ENCODE data around the gene KRTAP1-1.
"Not testable (repeated sequence)": the region's sequence is repeated elsewhere in the genome, so short reads cannot be mapped to it uniquely, and the experiment has no call there.

The KRTAP1-1 gene

GRCh38 chr17:41040783-41041571, at the start of gene KRTAP1-1:
Gene KRTAP1-1, minus strand, starts transcription at chr17:41041450. Its CDS starts 53 bp downstream, at chr17:41041397.
- H3K27ac Mint-ChIP-seq (ENCODE audit: low read depth); ATAC-seq (replicated peaks; ENCODE audit: extremely low read depth, poor library complexity, severe bottlenecking); DNase-seq (ENCODE audit: low spot score in 2 of 2); H3K36me3 Mint-ChIP-seq (ENCODE audit: insufficient read depth); H3K4me1 Mint-ChIP-seq; H3K4me3 Mint-ChIP-seq; H3K9me3 Mint-ChIP-seq: not testable (repeated sequence)
- peaks cover 61% of the 10 kb centered on the region for H3K27me3 Mint-ChIP-seq

GRCh38 chr17:41088760-41089352, 47.6 kb upstream of the KRTAP1-1 start:
- H3K27ac Mint-ChIP-seq (ENCODE audit: low read depth); H3K36me3 Mint-ChIP-seq (ENCODE audit: insufficient read depth); H3K4me3 Mint-ChIP-seq; H3K9me3 Mint-ChIP-seq; DNase-seq (ENCODE audit: low spot score in 2 of 2); H3K4me1 Mint-ChIP-seq; ATAC-seq (replicated peaks; ENCODE audit: extremely low read depth, poor library complexity, severe bottlenecking): not testable (repeated sequence)
- peaks cover 39% of the 10 kb centered on the region for H3K27me3 Mint-ChIP-seq

DNA sequence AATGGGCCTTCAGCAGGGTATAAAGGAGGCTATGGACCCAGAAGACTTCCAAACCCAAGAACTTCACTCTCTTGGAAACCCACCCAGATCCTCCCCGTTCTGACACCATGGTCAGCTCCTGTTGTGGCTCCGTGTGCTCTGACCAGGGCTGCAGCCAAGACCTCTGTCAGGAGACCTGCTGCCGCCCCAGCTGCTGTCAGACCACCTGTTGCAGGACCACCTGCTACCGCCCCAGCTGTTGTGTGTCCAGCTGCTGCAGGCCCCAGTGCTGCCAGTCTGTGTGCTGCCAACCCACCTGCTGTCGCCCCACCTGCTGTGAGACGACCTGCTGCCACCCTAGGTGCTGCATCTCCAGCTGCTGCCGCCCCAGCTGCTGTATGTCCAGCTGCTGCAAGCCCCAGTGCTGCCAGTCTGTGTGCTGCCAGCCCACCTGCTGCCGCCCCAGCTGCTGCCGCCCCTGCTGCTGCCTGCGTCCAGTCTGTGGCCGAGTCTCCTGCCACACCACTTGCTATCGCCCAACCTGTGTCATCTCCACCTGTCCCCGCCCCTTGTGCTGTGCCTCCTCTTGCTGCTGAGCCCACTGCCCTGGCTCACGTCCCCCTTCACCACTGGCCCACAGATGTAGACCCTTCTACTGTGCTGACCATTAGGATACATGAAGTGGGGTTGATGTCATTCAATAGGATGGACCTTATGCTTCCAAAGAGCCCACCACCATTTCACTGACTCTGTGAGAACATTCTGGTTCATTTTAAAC, 43.0 kb upstream of the KRTAP1-1 start, which contains the start of gene KRTAP4-7:
KRTAP4-7 (plus strand) TSS at position 51 of the 757 bp plus-strand sequence; CDS start at position 108, 57 bp downstream.
- ATAC-seq (replicated peaks; ENCODE audit: extremely low read depth, poor library complexity, severe bottlenecking); H3K4me1 Mint-ChIP-seq; H3K36me3 Mint-ChIP-seq (ENCODE audit: insufficient read depth); DNase-seq (ENCODE audit: low spot score in 2 of 2); H3K4me3 Mint-ChIP-seq; H3K9me3 Mint-ChIP-seq; H3K27ac Mint-ChIP-seq (ENCODE audit: low read depth): not testable (repeated sequence)
- H3K27me3 Mint-ChIP-seq, result peaks cover 57% of the 10 kb centered on the region

- DNase-seq (ENCODE audit: low spot score in 2 of 2), result not testable (repeated sequence)
Measured at GRCh38 chr17:41083427-41083826, 42.2 kb upstream of the KRTAP1-1 start.

GRCh38 chr17:41082626-41083025, 41.4 kb upstream of the KRTAP1-1 start:
- H3K4me3 Mint-ChIP-seq, result no peak overlapping the region
- H3K27me3 Mint-ChIP-seq, result peaks cover 49% of the 10 kb centered on the region
- H3K4me1 Mint-ChIP-seq, result no peaks in the 10 kb centered on the region
- H3K36me3 Mint-ChIP-seq (ENCODE audit: insufficient read depth), result no peaks in the 10 kb centered on the region
- H3K9me3 Mint-ChIP-seq, result no peaks in the 10 kb centered on the region
- DNase-seq (ENCODE audit: low spot score in 2 of 2), result no peak
- H3K27ac Mint-ChIP-seq (ENCODE audit: low read depth), result no peak overlapping the region
- ATAC-seq (replicated peaks; ENCODE audit: extremely low read depth, poor library complexity, severe bottlenecking), result no peak

More at GRCh38 chr17:41083427-41083826, 42.2 kb upstream of the KRTAP1-1 start:
- peaks cover 49% of the 10 kb centered on the region for H3K27me3 Mint-ChIP-seq
- not testable (repeated sequence) for ATAC-seq (replicated peaks; ENCODE audit: extremely low read depth, poor library complexity, severe bottlenecking); H3K36me3 Mint-ChIP-seq (ENCODE audit: insufficient read depth); H3K4me1 Mint-ChIP-seq; H3K4me3 Mint-ChIP-seq; H3K9me3 Mint-ChIP-seq; H3K27ac Mint-ChIP-seq (ENCODE audit: low read depth)

DNA sequence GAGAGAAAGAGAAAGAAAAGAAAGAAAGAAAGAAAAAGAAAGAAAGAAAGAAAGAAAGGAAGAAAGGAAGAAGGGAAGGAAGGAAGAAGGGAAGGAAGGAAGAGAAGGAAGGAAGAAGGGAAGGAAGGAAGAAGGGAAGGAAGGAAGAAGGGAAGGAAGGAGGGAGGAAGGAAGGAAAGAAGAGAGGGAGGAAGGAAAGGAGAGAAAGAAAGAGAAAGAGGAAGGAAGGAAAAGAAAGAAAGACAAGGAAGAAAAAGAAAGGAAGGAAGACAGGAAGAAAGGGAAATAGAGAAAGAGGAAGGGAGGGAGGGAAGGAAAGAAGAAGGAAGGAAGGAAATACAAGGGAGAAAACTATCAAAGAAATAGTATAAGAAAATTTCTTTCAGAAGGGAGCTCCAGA, 35.5 kb upstream of the KRTAP1-1 start:
- no peak for ATAC-seq (replicated peaks; ENCODE audit: extremely low read depth, poor library complexity, severe bottlenecking)
- no peak overlapping the region for H3K4me3 Mint-ChIP-seq
- H3K27me3 Mint-ChIP-seq, result peaks cover 51% of the 10 kb centered on the region
- no peak for DNase-seq (ENCODE audit: low spot score in 2 of 2)
- no peak overlapping the region for H3K27ac Mint-ChIP-seq (ENCODE audit: low read depth)
- no peaks in the 10 kb centered on the region for H3K36me3 Mint-ChIP-seq (ENCODE audit: insufficient read depth)
- no peaks in the 10 kb centered on the region for H3K4me1 Mint-ChIP-seq
- H3K9me3 Mint-ChIP-seq, result no peaks in the 10 kb centered on the region

DNA sequence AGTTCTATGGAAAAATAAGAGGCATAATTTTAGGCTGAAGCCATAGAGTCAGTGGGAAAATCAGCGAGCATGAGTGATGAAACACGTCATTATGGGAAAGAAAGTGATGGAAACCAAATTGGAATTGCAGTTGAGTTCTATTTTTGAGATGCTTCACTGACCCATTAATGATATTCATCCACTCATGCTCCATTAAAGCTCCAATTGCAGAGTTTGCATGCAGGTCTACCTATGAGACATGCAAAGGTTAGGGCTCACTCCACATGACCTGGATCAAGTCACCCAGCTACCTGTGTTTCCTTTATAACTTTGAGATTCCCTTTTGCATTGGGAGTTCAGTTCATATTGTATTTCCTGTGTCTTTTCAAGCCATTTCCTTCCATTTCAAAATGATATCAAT, 32.4 kb upstream of the KRTAP1-1 start:
- H3K27ac Mint-ChIP-seq (ENCODE audit: low read depth), result no peak overlapping the region
- ATAC-seq (replicated peaks; ENCODE audit: extremely low read depth, poor library complexity, severe bottlenecking) (no peak), DNase-seq (ENCODE audit: low spot score in 2 of 2) (no peak)
- H3K4me3 Mint-ChIP-seq, result no peak overlapping the region
- peaks cover 36% of the 10 kb centered on the region for H3K27me3 Mint-ChIP-seq
- no peaks in the 10 kb centered on the region for H3K9me3 Mint-ChIP-seq
- no peaks in the 10 kb centered on the region for H3K4me1 Mint-ChIP-seq
- H3K36me3 Mint-ChIP-seq (ENCODE audit: insufficient read depth), result no peaks in the 10 kb centered on the region

GRCh38 chr17:41071606-41072360, 30.5 kb upstream of the KRTAP1-1 start:
- H3K4me1 Mint-ChIP-seq, result no peaks in the 10 kb centered on the region
- peaks cover 22% of the 10 kb centered on the region for H3K27me3 Mint-ChIP-seq
- no peaks in the 10 kb centered on the region for H3K36me3 Mint-ChIP-seq (ENCODE audit: insufficient read depth)
- no peak overlapping the region for H3K4me3 Mint-ChIP-seq
- DNase-seq (ENCODE audit: low spot score in 2 of 2) (no peak), ATAC-seq (replicated peaks; ENCODE audit: extremely low read depth, poor library complexity, severe bottlenecking) (no peak)
- no peaks in the 10 kb centered on the region for H3K9me3 Mint-ChIP-seq
- H3K27ac Mint-ChIP-seq (ENCODE audit: low read depth), result no peak overlapping the region

DNA sequence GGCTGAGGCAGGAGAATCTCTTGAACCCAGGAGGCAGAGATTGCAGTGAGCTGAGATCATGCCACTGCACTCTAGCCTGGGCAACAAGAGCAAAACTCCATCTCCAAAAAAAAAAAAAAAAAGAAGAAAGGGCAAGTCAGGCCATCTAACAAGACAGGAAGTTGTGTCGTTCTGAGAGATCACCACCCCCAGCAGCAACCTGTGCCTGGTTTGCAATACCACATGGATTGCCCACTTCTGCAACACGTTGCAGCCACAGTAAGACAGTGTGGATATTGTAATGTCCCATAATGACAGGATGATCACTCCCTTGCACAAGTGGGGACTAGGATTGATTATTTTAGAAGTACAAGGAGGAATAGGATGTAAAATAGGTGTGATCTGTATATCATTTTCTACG, 27.8 kb upstream of the KRTAP1-1 start:
- Mint-ChIP-seq H3K9me3 (no peaks in the 10 kb centered on the region), H3K4me1 (no peaks in the 10 kb centered on the region), H3K27ac (ENCODE audit: low read depth) (no peak overlapping the region), H3K27me3 (no peaks in the 10 kb centered on the region), H3K36me3 (ENCODE audit: insufficient read depth) (no peaks in the 10 kb centered on the region), H3K4me3 (no peak overlapping the region)
- DNase-seq (ENCODE audit: low spot score in 2 of 2) (no peak), ATAC-seq (replicated peaks; ENCODE audit: extremely low read depth, poor library complexity, severe bottlenecking) (no peak)

GRCh38 chr17:41067281-41067680, 26.0 kb upstream of the KRTAP1-1 start:
- Mint-ChIP-seq H3K9me3 (no peaks in the 10 kb centered on the region), H3K27ac (ENCODE audit: low read depth) (no peak overlapping the region), H3K4me1 (no peaks in the 10 kb centered on the region), H3K27me3 (peaks cover under 1% of the 10 kb centered on the region), H3K4me3 (no peak overlapping the region), H3K36me3 (ENCODE audit: insufficient read depth) (no peaks in the 10 kb centered on the region)
- DNase-seq (ENCODE audit: low spot score in 2 of 2), result no peak
- no peak for ATAC-seq (replicated peaks; ENCODE audit: extremely low read depth, poor library complexity, severe bottlenecking)

GRCh38 chr17:41065829-41066624, 24.8 kb upstream of the KRTAP1-1 start, which contains the start of gene KRTAP2-4:
Gene KRTAP2-4, minus strand, starts transcription at chr17:41065879. Its CDS starts 34 bp downstream, at chr17:41065845.
- Mint-ChIP-seq H3K27me3 (peaks cover 13% of the 10 kb centered on the region), H3K4me1 (no peaks in the 10 kb centered on the region), H3K36me3 (ENCODE audit: insufficient read depth) (no peaks in the 10 kb centered on the region), H3K9me3 (no peaks in the 10 kb centered on the region), H3K27ac (ENCODE audit: low read depth) (no peak within 1 kb of the TSS), H3K4me3 (no peak within 1 kb of the TSS)
- no peak for DNase-seq (ENCODE audit: low spot score in 2 of 2)
- no peak for ATAC-seq (replicated peaks; ENCODE audit: extremely low read depth, poor library complexity, severe bottlenecking)

Data from central memory CD8-positive, alpha-beta T cell (primary cell).